BLaER1 (cell line): ENCODE measurements around the gene TAT.
A peak's percentile ranks its signal among the peaks of the same experiment; 100 is the strongest.
"Not testable (repeated sequence)": the region's sequence is repeated elsewhere in the genome, so short reads cannot be mapped to it uniquely, and the experiment has no call there.

ENCODE experiments used
- H3K27ac ChIP-seq: shearing (Covaris generic); formaldehyde crosslinking; 2 replicates; pipeline ENCODE4 v1.8.1; 2022
- H3K27me3 ChIP-seq: shearing (Covaris generic); formaldehyde crosslinking; 2 replicates; pipeline ENCODE4 v1.8.1; 2022
- H3K36me3 ChIP-seq: shearing (Covaris generic); formaldehyde crosslinking; 2 replicates; pipeline ENCODE4 v1.8.1; 2022
- H3K4me1 ChIP-seq: shearing (Covaris generic); formaldehyde crosslinking; 2 replicates; pipeline ENCODE4 v1.8.1; 2022
- H3K4me2 ChIP-seq: shearing (Covaris generic); formaldehyde crosslinking; 2 replicates; pipeline ENCODE4 v1.8.1; 2022
- H3K4me3 ChIP-seq: shearing (Covaris generic); formaldehyde crosslinking; 2 replicates; pipeline ENCODE4 v1.8.1; 2022
- H3K9ac ChIP-seq: shearing (Covaris generic); formaldehyde crosslinking; 2 replicates; pipeline ENCODE4 v1.8.1; 2022
- H3K9me3 ChIP-seq: shearing (Covaris generic); formaldehyde crosslinking; 2 replicates; pipeline ENCODE4 v1.8.1; 2022
- H4K20me1 ChIP-seq: shearing (Covaris generic); formaldehyde crosslinking; 2 replicates; pipeline ENCODE4 v1.8.1; 2022
- Cebpa-rat ChIP-seq: shearing (Covaris generic); IDR thresholded peaks from 2 replicates; pipeline ENCODE4 v1.8.1; 2022

The TAT gene

GRCh38 chr16:71565812-71566700, 10.8 kb downstream of the TAT start:
- no peaks in the 10 kb centered on the region for H3K27me3 ChIP-seq
- H3K4me2 ChIP-seq, result peak overlapping the region; percentile 77
- H3K36me3 ChIP-seq, result no peaks in the 10 kb centered on the region
- TF ChIP-seq Cebpa-rat, result no peak
- H3K4me1 ChIP-seq, result peaks cover 17% of the 10 kb centered on the region
- H3K27ac ChIP-seq, result 0 out of 2 replicates have a peak overlapping the region, but pooled peaks have one; percentile 74
- H3K4me3 ChIP-seq, result peak overlapping the region; percentile 66
- peak overlapping the region; percentile 72 for H3K9ac ChIP-seq
- peaks cover 23% of the 10 kb centered on the region for H3K9me3 ChIP-seq
- no peaks in the 10 kb centered on the region for H4K20me1 ChIP-seq

- peak overlapping the region; percentile 74; the same call in 1 of the 2 replicates for H3K27ac ChIP-seq
- H3K9ac ChIP-seq, result peak overlapping the region; percentile 72
- H3K9me3 ChIP-seq, result peaks cover 30% of the 10 kb centered on the region
- no peaks in the 10 kb centered on the region for H4K20me1 ChIP-seq
- H3K36me3 ChIP-seq, result no peaks in the 10 kb centered on the region
- TF ChIP-seq Cebpa-rat, result no peak
- H3K4me1 ChIP-seq, result peaks cover 17% of the 10 kb centered on the region
- H3K4me2 ChIP-seq, result peak overlapping the region; percentile 77
- no peaks in the 10 kb centered on the region for H3K27me3 ChIP-seq
- H3K4me3 ChIP-seq, result peak overlapping the region; percentile 66
These were observed 12.4 kb downstream of the TAT start for GRCh38 chr16:71564335-71564967.

- H3K36me3 ChIP-seq, result no peaks in the 10 kb centered on the region
- H3K9me3 ChIP-seq, result peaks cover 30% of the 10 kb centered on the region
- no peak overlapping the region for H3K4me2 ChIP-seq
- no peak for TF ChIP-seq Cebpa-rat
- no peaks in the 10 kb centered on the region for H3K27me3 ChIP-seq
- no peak overlapping the region for H3K9ac ChIP-seq
- H4K20me1 ChIP-seq, result no peaks in the 10 kb centered on the region
- H3K27ac ChIP-seq, result no peak overlapping the region
- no peak overlapping the region for H3K4me3 ChIP-seq
- H3K4me1 ChIP-seq, result peaks cover 17% of the 10 kb centered on the region
These were observed 14.3 kb downstream of the TAT start for GRCh38 chr16:71562552-71562951.

- not testable (repeated sequence) for H3K9ac ChIP-seq, H4K20me1 ChIP-seq, H3K27ac ChIP-seq, H3K36me3 ChIP-seq, H3K4me2 ChIP-seq, H3K4me3 ChIP-seq, H3K27me3 ChIP-seq
- peaks cover 17% of the 10 kb centered on the region for H3K4me1 ChIP-seq
- peaks cover 30% of the 10 kb centered on the region for H3K9me3 ChIP-seq
These were observed 15.0 kb downstream of the TAT start for GRCh38 chr16:71561886-71562285.

GRCh38 chr16:71559855-71560254, 17.0 kb downstream of the TAT start:
- no peak for TF ChIP-seq Cebpa-rat
- Histone ChIP-seq H3K4me3 (no peak overlapping the region), H3K27me3 (no peaks in the 10 kb centered on the region), H3K27ac (no peak overlapping the region), H3K9ac (no peak overlapping the region), H3K4me2 (no peak overlapping the region), H3K36me3 (no peaks in the 10 kb centered on the region), H3K4me1 (peaks cover 8% of the 10 kb centered on the region), H4K20me1 (no peaks in the 10 kb centered on the region), H3K9me3 (peaks cover 30% of the 10 kb centered on the region)

GRCh38 chr16:71557954-71558582, 18.8 kb downstream of the TAT start:
- no peak overlapping the region for H3K4me2 ChIP-seq
- no peaks in the 10 kb centered on the region for H3K4me1 ChIP-seq
- H3K9me3 ChIP-seq, result peaks cover 26% of the 10 kb centered on the region
- H3K27me3 ChIP-seq, result no peaks in the 10 kb centered on the region
- H3K4me3 ChIP-seq, result no peak overlapping the region
- no peaks in the 10 kb centered on the region for H4K20me1 ChIP-seq
- H3K9ac ChIP-seq, result no peak overlapping the region
- no peak overlapping the region for H3K27ac ChIP-seq
- no peaks in the 10 kb centered on the region for H3K36me3 ChIP-seq
- TF ChIP-seq Cebpa-rat, result no peak

GRCh38 chr16:71557299-71557698, 19.6 kb downstream of the TAT start:
- Histone ChIP-seq H3K4me3 (no peak overlapping the region), H3K27me3 (no peaks in the 10 kb centered on the region), H3K9ac (no peak overlapping the region), H4K20me1 (no peaks in the 10 kb centered on the region), H3K4me2 (no peak overlapping the region), H3K36me3 (no peaks in the 10 kb centered on the region), H3K9me3 (peaks cover 18% of the 10 kb centered on the region), H3K4me1 (no peaks in the 10 kb centered on the region), H3K27ac (no peak overlapping the region)
- no peak for TF ChIP-seq Cebpa-rat

- Histone ChIP-seq H3K27me3 (no peaks in the 10 kb centered on the region), H3K4me3 (no peak overlapping the region), H3K27ac (no peak overlapping the region), H4K20me1 (no peaks in the 10 kb centered on the region), H3K36me3 (no peaks in the 10 kb centered on the region), H3K4me2 (no peak overlapping the region), H3K9me3 (no peaks in the 10 kb centered on the region; the same call in 1 of the 2 replicates), H3K9ac (no peak overlapping the region), H3K4me1 (no peaks in the 10 kb centered on the region)
- TF ChIP-seq Cebpa-rat, result no peak
These were observed 21.5 kb downstream of the TAT start for GRCh38 chr16:71555230-71555891.

GRCh38 chr16:71552698-71553503, 24.0 kb downstream of the TAT start:
- Histone ChIP-seq H3K9ac (no peak overlapping the region), H3K27ac (no peak overlapping the region), H3K4me2 (no peak overlapping the region), H4K20me1 (no peaks in the 10 kb centered on the region), H3K27me3 (no peaks in the 10 kb centered on the region), H3K9me3 (no peaks in the 10 kb centered on the region; the same call in 1 of the 2 replicates), H3K4me1 (no peaks in the 10 kb centered on the region), H3K36me3 (no peaks in the 10 kb centered on the region), H3K4me3 (no peak overlapping the region)
- no peak for TF ChIP-seq Cebpa-rat
